A673 (cell line): Measurements from ENCODE around the gene WHAMM.

Experiments
- CTCF ChIP-seq: fragments of 300-800, 200-600 bp; sonication (generic); conservative IDR thresholded peaks from 2 replicates; pipeline ENCODE4 v1.5.1; 2017; ENCODE audit warnings: low read depth, mild to moderate bottlenecking, antibody characterized with exemption, low read length, moderate library complexity, mixed read lengths
- EZH2 ChIP-seq: fragments of 200-600 bp; sonication (generic); IDR thresholded peaks from 2 replicates; pipeline ENCODE4 v1.6.1; 2017; ENCODE audit warnings: borderline replicate concordance, low read depth, mild to moderate bottlenecking, mixed read lengths, antibody characterized with exemption, low read length; ENCODE audit not compliant: poor library complexity, severe bottlenecking

- no peak for TF ChIP-seq CTCF
- no peak for TF ChIP-seq EZH2
These were observed 37.2 kb downstream of the WHAMM start for GRCh38 chr15:82846621-82847020.
